SK-N-SH treated with all-trans-retinoic acid at 6 μM for 48 hours (cell line): ENCODE data around the gene EHD1.

ENCODE experiments used
- ARNTL ChIP-seq: fragments of 450-650 bp; formaldehyde crosslinking; IDR thresholded peaks from 2 replicates; pipeline ENCODE4 v1.5.0; 2020; ENCODE audit warnings: low read depth, mild to moderate bottlenecking, moderate library complexity, borderline replicate concordance
- BACH2 ChIP-seq: fragments of 250-450 bp; sonication (Bioruptor Pico); IDR thresholded peaks from 2 replicates; pipeline ENCODE4 v1.9.0; 2021; ENCODE audit warnings: mild to moderate bottlenecking, borderline replicate concordance
- ISL1 ChIP-seq: fragments of 250-450 bp; sonication (Bioruptor Pico); IDR thresholded peaks from 2 replicates; pipeline ENCODE4 v2.1.2; 2022; ENCODE audit warnings: mild to moderate bottlenecking, moderate library complexity
- PPARA ChIP-seq: fragments of 250-450 bp; sonication (Bioruptor Pico); IDR thresholded peaks from 2 replicates; pipeline ENCODE4 v1.5.0; 2020; ENCODE audit warnings: mild to moderate bottlenecking, borderline replicate concordance
- RARB ChIP-seq: fragments of 250-450 bp; sonication (Bioruptor Pico); IDR thresholded peaks from 2 replicates; pipeline ENCODE4 v1.8.0; 2021; ENCODE audit warnings: mild to moderate bottlenecking, moderate library complexity
- SNAI2 ChIP-seq: fragments of 250-450 bp; sonication (Bioruptor Pico); IDR thresholded peaks from 2 replicates; pipeline ENCODE4 v1.5.0; 2020; ENCODE audit warnings: mild to moderate bottlenecking, moderate library complexity
- TCF4 ChIP-seq: fragments of 250-450 bp; sonication (Bioruptor Pico); IDR thresholded peaks from 2 replicates; pipeline ENCODE4 v1.8.0; 2021; ENCODE audit warnings: mild to moderate bottlenecking, moderate library complexity, borderline replicate concordance
- ZC3H10 ChIP-seq: fragments of 250-450 bp; sonication (Bioruptor Pico); IDR thresholded peaks from 2 replicates; pipeline ENCODE4 v1.5.1; 2021; ENCODE audit warnings: mild to moderate bottlenecking, moderate library complexity
- ZNF565 ChIP-seq: fragments of 450-650 bp; formaldehyde crosslinking; conservative IDR thresholded peaks from 2 replicates; pipeline ENCODE4 v1.5.0; 2020; ENCODE audit warnings: low read depth, mild to moderate bottlenecking, moderate library complexity
- TF ChIP-seq, protein P1 (sequence below): fragments of 250-450 bp; sonication (Bioruptor Pico); IDR thresholded peaks from 2 replicates; pipeline ENCODE4 v1.8.0; 2020; ENCODE audit warnings: mild to moderate bottlenecking, moderate library complexity, borderline replicate concordance
- TF ChIP-seq, protein P2 (sequence below): fragments of 250-450 bp; sonication (Bioruptor Pico); IDR thresholded peaks from 2 replicates; pipeline ENCODE4 v1.5.0; 2020; ENCODE audit warnings: mild to moderate bottlenecking, moderate library complexity
- TF ChIP-seq, protein P3 (sequence below): fragments of 250-450 bp; sonication (Bioruptor Pico); IDR thresholded peaks from 2 replicates; pipeline ENCODE4 v1.5.1; 2020; ENCODE audit warnings: low read depth, mild to moderate bottlenecking, moderate library complexity

DNA sequence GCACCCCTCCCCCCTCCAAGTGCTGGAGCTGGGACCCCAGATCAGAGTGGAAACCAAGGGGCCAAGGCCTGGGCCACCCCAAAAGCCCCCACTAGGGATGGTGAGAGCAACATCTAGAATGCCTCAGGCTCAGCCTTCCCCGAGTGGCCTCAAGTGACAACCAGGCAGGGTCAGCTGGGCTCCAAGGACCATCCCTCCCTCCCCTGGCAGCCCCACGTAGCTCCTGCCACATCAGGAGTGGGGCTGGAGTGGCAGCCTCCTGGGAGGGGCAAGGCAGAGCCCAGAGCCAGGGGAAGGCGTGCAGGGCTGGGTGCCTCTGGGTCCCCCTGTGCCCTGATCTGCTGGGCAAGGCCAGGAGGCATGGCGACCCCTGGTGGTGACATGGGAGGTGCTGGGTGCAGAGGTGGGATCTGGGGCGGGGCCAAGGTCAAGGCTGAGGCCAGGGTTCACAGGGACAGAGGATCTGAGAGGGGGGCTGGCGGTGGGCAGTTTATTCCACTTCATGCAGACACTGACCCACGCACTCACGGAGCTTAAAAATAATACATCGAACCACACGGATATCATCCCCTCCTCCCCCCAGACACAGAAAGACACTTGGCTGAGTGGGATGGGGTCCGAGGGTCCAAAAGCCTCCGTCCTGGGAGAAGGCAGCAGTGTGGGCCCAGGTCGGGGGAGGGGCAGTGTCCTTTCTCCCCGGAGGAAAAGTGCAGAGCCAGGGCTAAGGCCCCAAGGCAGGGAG is 15.8 kb upstream of the EHD1 start:
- TF ChIP-seq PPARA (CRISPR knock-in tag), result no peak
- no peak for TF ChIP-seq ARNTL (CRISPR knock-in tag)
- TF ChIP-seq, protein P1, sequence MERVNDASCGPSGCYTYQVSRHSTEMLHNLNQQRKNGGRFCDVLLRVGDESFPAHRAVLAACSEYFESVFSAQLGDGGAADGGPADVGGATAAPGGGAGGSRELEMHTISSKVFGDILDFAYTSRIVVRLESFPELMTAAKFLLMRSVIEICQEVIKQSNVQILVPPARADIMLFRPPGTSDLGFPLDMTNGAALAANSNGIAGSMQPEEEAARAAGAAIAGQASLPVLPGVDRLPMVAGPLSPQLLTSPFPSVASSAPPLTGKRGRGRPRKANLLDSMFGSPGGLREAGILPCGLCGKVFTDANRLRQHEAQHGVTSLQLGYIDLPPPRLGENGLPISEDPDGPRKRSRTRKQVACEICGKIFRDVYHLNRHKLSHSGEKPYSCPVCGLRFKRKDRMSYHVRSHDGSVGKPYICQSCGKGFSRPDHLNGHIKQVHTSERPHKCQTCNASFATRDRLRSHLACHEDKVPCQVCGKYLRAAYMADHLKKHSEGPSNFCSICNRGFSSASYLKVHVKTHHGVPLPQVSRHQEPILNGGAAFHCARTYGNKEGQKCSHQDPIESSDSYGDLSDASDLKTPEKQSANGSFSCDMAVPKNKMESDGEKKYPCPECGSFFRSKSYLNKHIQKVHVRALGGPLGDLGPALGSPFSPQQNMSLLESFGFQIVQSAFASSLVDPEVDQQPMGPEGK (CRISPR knock-in tag), result no peak
- no peak for TF ChIP-seq RARB (CRISPR knock-in tag)
- TF ChIP-seq, protein P2, sequence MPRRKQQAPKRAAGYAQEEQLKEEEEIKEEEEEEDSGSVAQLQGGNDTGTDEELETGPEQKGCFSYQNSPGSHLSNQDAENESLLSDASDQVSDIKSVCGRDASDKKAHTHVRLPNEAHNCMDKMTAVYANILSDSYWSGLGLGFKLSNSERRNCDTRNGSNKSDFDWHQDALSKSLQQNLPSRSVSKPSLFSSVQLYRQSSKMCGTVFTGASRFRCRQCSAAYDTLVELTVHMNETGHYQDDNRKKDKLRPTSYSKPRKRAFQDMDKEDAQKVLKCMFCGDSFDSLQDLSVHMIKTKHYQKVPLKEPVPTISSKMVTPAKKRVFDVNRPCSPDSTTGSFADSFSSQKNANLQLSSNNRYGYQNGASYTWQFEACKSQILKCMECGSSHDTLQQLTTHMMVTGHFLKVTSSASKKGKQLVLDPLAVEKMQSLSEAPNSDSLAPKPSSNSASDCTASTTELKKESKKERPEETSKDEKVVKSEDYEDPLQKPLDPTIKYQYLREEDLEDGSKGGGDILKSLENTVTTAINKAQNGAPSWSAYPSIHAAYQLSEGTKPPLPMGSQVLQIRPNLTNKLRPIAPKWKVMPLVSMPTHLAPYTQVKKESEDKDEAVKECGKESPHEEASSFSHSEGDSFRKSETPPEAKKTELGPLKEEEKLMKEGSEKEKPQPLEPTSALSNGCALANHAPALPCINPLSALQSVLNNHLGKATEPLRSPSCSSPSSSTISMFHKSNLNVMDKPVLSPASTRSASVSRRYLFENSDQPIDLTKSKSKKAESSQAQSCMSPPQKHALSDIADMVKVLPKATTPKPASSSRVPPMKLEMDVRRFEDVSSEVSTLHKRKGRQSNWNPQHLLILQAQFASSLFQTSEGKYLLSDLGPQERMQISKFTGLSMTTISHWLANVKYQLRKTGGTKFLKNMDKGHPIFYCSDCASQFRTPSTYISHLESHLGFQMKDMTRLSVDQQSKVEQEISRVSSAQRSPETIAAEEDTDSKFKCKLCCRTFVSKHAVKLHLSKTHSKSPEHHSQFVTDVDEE (CRISPR knock-in tag), result no peak
- TF ChIP-seq ZC3H10, result no peak
- TF ChIP-seq, protein P3, sequence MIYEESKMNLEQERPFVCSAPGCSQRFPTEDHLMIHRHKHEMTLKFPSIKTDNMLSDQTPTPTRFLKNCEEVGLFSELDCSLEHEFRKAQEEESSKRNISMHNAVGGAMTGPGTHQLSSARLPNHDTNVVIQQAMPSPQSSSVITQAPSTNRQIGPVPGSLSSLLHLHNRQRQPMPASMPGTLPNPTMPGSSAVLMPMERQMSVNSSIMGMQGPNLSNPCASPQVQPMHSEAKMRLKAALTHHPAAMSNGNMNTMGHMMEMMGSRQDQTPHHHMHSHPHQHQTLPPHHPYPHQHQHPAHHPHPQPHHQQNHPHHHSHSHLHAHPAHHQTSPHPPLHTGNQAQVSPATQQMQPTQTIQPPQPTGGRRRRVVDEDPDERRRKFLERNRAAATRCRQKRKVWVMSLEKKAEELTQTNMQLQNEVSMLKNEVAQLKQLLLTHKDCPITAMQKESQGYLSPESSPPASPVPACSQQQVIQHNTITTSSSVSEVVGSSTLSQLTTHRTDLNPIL (CRISPR knock-in tag), result no peak
- no peak for TF ChIP-seq ISL1 (CRISPR knock-in tag)
- no peak for TF ChIP-seq BACH2 (CRISPR knock-in tag)
- no peak for TF ChIP-seq ZNF565
- TF ChIP-seq SNAI2, result no peak
- no peak for TF ChIP-seq TCF4 (CRISPR knock-in tag)
